ENCODE measurements around the gene LMNA. TPM values are rescaled to one million over a fixed set of nuclear protein-coding genes. Genes with fewer than 3 reads are reported as not detected.

LMNA gene
- total and polyA plus RNA-seq, 2 experiments from 2014 or later: 208 to 345 TPM

- no peaks in the 10 kb centered on the region for H3K27me3 ChIP-seq
- H3K79me2 ChIP-seq: no peaks in the 10 kb centered on the region
- H3K4me3 ChIP-seq: no peak overlapping the region
- H4K20me1 ChIP-seq (ENCODE audit: insufficient read depth, poor library complexity, severe bottlenecking): no peaks in the 10 kb centered on the region
- 89% methylated on average over 6 of the region's 6 CpGs for WGBS (ENCODE audit: low lambda C conversion rate, missing lambda C conversion rate)
- no peak for DNase-seq (ENCODE audit: low spot score)
- TF ChIP-seq EZH2 (IDR thresholded peaks at IDR 0.05; ENCODE audit: borderline replicate concordance) (no peak), CTCF (IDR thresholded peaks at IDR 0.05; ENCODE audit: poor library complexity) (no peak), EZH2phosphoT487 (IDR thresholded peaks at IDR 0.05; ENCODE audit: low read depth, severe bottlenecking, unreplicated experiment) (no peak)
- H3K4me1 ChIP-seq (ENCODE audit: insufficient read depth): peaks cover 13% of the 10 kb centered on the region
- no peak overlapping the region for H2AFZ ChIP-seq
- no peak overlapping the region for H3K4me2 ChIP-seq
- H3K9me2 ChIP-seq (replicated peaks; ENCODE audit: insufficient read depth): no peaks in the 10 kb centered on the region
- no peak overlapping the region for H3K27ac ChIP-seq
- H3K36me3 ChIP-seq (replicated peaks; ENCODE audit: insufficient read depth, low read depth): no peaks in the 10 kb centered on the region
- H3K9me3 ChIP-seq (ENCODE audit: low read depth): no peaks in the 10 kb centered on the region
Observed at GRCh38 chr1:156148216-156148615, 33.7 kb downstream of the LMNA start.

GRCh38 chr1:156149374-156150332 is 35.1 kb downstream of the LMNA start:
- no peaks in the 10 kb centered on the region for H3K36me3 ChIP-seq (replicated peaks; ENCODE audit: insufficient read depth, low read depth)
- H3K9me3 ChIP-seq (ENCODE audit: low read depth): no peaks in the 10 kb centered on the region
- H3K4me2 ChIP-seq: no peak overlapping the region
- no peak overlapping the region for H3K4me3 ChIP-seq
- H3K9me2 ChIP-seq (replicated peaks; ENCODE audit: insufficient read depth): no peaks in the 10 kb centered on the region
- H4K20me1 ChIP-seq (ENCODE audit: insufficient read depth, poor library complexity, severe bottlenecking): no peaks in the 10 kb centered on the region
- H3K27ac ChIP-seq: no peak overlapping the region
- H3K27me3 ChIP-seq: no peaks in the 10 kb centered on the region
- DNase-seq (ENCODE audit: low spot score): no peak
- no peaks in the 10 kb centered on the region for H3K79me2 ChIP-seq
- peaks cover 13% of the 10 kb centered on the region for H3K4me1 ChIP-seq (ENCODE audit: insufficient read depth)
- 39% methylated on average over 17 of the region's 20 CpGs for WGBS (ENCODE audit: low lambda C conversion rate, missing lambda C conversion rate)
- TF ChIP-seq EZH2phosphoT487 (IDR thresholded peaks at IDR 0.05; ENCODE audit: low read depth, severe bottlenecking, unreplicated experiment): no peak
- TF ChIP-seq CTCF (IDR thresholded peaks at IDR 0.05; ENCODE audit: poor library complexity): no peak
- TF ChIP-seq EZH2 (IDR thresholded peaks at IDR 0.05; ENCODE audit: borderline replicate concordance): no peak
- no peak overlapping the region for H2AFZ ChIP-seq

GRCh38 chr1:156150333-156151011 is 36.0 kb downstream of the LMNA start:
- no peak overlapping the region for H3K4me3 ChIP-seq
- no peak for DNase-seq (ENCODE audit: low spot score)
- H3K36me3 ChIP-seq (replicated peaks; ENCODE audit: insufficient read depth, low read depth): no peaks in the 10 kb centered on the region
- H2AFZ ChIP-seq: no peak overlapping the region
- H3K4me2 ChIP-seq: no peak overlapping the region
- WGBS (ENCODE audit: low lambda C conversion rate, missing lambda C conversion rate): 56% methylated on average over 10 of the region's 10 CpGs
- H3K27me3 ChIP-seq: no peaks in the 10 kb centered on the region
- H3K79me2 ChIP-seq: no peaks in the 10 kb centered on the region
- no peaks in the 10 kb centered on the region for H3K9me2 ChIP-seq (replicated peaks; ENCODE audit: insufficient read depth)
- no peaks in the 10 kb centered on the region for H4K20me1 ChIP-seq (ENCODE audit: insufficient read depth, poor library complexity, severe bottlenecking)
- TF ChIP-seq EZH2phosphoT487 (IDR thresholded peaks at IDR 0.05; ENCODE audit: low read depth, severe bottlenecking, unreplicated experiment) (no peak), CTCF (IDR thresholded peaks at IDR 0.05; ENCODE audit: poor library complexity) (no peak), EZH2 (IDR thresholded peaks at IDR 0.05; ENCODE audit: borderline replicate concordance) (no peak)
- no peak overlapping the region for H3K27ac ChIP-seq
- H3K4me1 ChIP-seq (ENCODE audit: insufficient read depth): peaks cover 13% of the 10 kb centered on the region
- no peaks in the 10 kb centered on the region for H3K9me3 ChIP-seq (ENCODE audit: low read depth)

All from hepatocyte (in vitro differentiated cells).